Sigmoid colon (tissue), 7 donors: Measurements from ENCODE around the gene IFNL1. TPM values are rescaled to one million over a fixed set of nuclear protein-coding genes. Genes with fewer than 3 reads are reported as not detected.
"Not testable (repeated sequence)": the region's sequence is repeated elsewhere in the genome, so short reads cannot be mapped to it uniquely, and the experiment has no call there.

ENCODE experiments used
- DNase-seq: peaks from one replicate; pipeline ENCODE4 v3.0.0-alpha.2; 2019
- H3K27ac ChIP-seq, 4 donors: fragments of 200-600 bp; sonication (generic); one replicate each; pipeline ENCODE4 v1.5.1; 2016 to 2019; ENCODE audit warnings: mild to moderate bottlenecking in 1 of 4
- H3K27me3 ChIP-seq, 3 donors: fragments of 200-600 bp; sonication (generic); one replicate each; pipeline ENCODE4 v1.5.1; 2019; ENCODE audit warnings: mild to moderate bottlenecking in 1 of 3
- H3K36me3 ChIP-seq, 4 donors: fragments of 200-600 bp; sonication (generic); one replicate each; pipeline ENCODE4 v1.5.1; 2016 to 2019
- H3K4me1 ChIP-seq, 4 donors: fragments of 200-600 bp; sonication (generic); one replicate each; pipeline ENCODE4 v1.5.1; 2017 to 2019
- H3K4me3 ChIP-seq, 4 donors: fragments of 200-600 bp; sonication (generic); one replicate each; pipeline ENCODE4 v1.5.1; 2017 to 2019; ENCODE audit warnings: mild to moderate bottlenecking in 2 of 4, moderate library complexity in 1 of 4
- H3K9me3 ChIP-seq, 4 donors: fragments of 200-600 bp in 3 of 4; sonication (generic) in 3 of 4; one replicate each; pipeline versions ENCODE4 v1.5.1 to v1.6.1; 2013 to 2019
- CTCF ChIP-seq, 4 experiments: fragments of 450-650 bp in 3 of 4; fragments of 200-600 bp in 1 of 4; IDR thresholded peaks; one replicate each; pipeline ENCODE4 v1.5.1; 2016 to 2019; ENCODE audit warnings: antibody characterized with exemption in 4 of 4, mild to moderate bottlenecking in 3 of 4, moderate library complexity in 2 of 4
- EP300 ChIP-seq, 4 donors: sonication (generic); formaldehyde crosslinking; IDR thresholded peaks; one replicate each; pipeline ENCODE4 v1.6.1; 2017; ENCODE audit warnings: antibody characterized with exemption in 4 of 4
- POLR2A ChIP-seq, 2 donors: fragments of 450-650 bp; IDR thresholded peaks; one replicate each; pipeline ENCODE4 v1.6.1; 2016; ENCODE audit warnings: antibody characterized with exemption in 2 of 2, mild to moderate bottlenecking in 2 of 2, moderate library complexity in 2 of 2
- POLR2AphosphoS5 ChIP-seq, 4 donors: sonication (generic); formaldehyde crosslinking; IDR thresholded peaks; one replicate each; pipeline ENCODE4 v1.6.1; 2017; ENCODE audit warnings: antibody characterized with exemption in 4 of 4
- WGBS, 2 donors: extraction: QIAGEN DNeasy Blood & Tissue Kit; methylation state at CpG; one replicate each; pipeline ENCODE4 v1.1.7; 2013; 5-methylcytosine and 5-hydroxymethylcytosine counted together
- intact Hi-C: fragments of 100-400 bp; cut with DNase I; formaldehyde crosslinking; loops from one replicate; pipeline ENCODE4 v1.15.1; 2023
- polyA plus RNA-seq, 3 donors: library from polyadenylated mRNA; stranded (reverse); fragments of 200-250 nt; gene quantifications; one replicate each; pipeline ENCODE4 v1.2.3, GENCODE V29; 2013
- total RNA-seq, 4 donors: library from RNA; depleted of rRNA; stranded (reverse); fragments of >200 nt; gene quantifications; one replicate each; pipeline ENCODE4 v1.1.0, GENCODE V29; 2016
- donor health status: healthy with polysubstance abuse.
- donor health status: Bipolar disorder and iron deficiency.
- donor health status: healthy.

Gene IFNL1
- total and polyA plus RNA-seq, 7 donors, result 0.09 TPM; not detected in 6

GRCh38 chr19:39307046-39307821 lies 11.0 kb downstream of the IFNL1 start:
- Histone ChIP-seq H3K27me3 (peaks cover 27 to 77% (median 54%) of the 10 kb centered on the region in 3 donors), H3K36me3 (no peaks in the 10 kb centered on the region), H3K4me1 (peaks cover 0 to 14% (median 9%) of the 10 kb centered on the region in 4 donors), H3K4me3 (peak overlapping the region in 2 of 4 donors; percentile 16 to 27), H3K27ac (no peak overlapping the region), H3K9me3 (no peaks in the 10 kb centered on the region)
- intact Hi-C loops, result no loop called here
- peak; percentile 42 for DNase-seq
- no peak for TF ChIP-seq POLR2A (IDR thresholded peaks at IDR 0.05)
- no peak for TF ChIP-seq POLR2AphosphoS5 (IDR thresholded peaks at IDR 0.05)
- TF ChIP-seq CTCF (IDR thresholded peaks at IDR 0.05), result no peak
- no peak for TF ChIP-seq EP300 (IDR thresholded peaks at IDR 0.05)
- 15 to 43% methylated on average over 71 of the region's 71 CpGs for WGBS, 2 donors

GRCh38 chr19:39307822-39308530 lies 11.8 kb downstream of the IFNL1 start:
- H3K27ac ChIP-seq, result no peak overlapping the region
- intact Hi-C loops, result no loop called here

GRCh38 chr19:39308531-39309304 lies 12.5 kb downstream of the IFNL1 start:
- peaks cover 27 to 71% (median 53%) of the 10 kb centered on the region in 3 donors for H3K27me3 ChIP-seq
- H3K4me1 ChIP-seq, result peaks cover 0 to 14% (median 9%) of the 10 kb centered on the region in 4 donors
- intact Hi-C loops, result no loop called here
- H3K4me3 ChIP-seq, result no peak overlapping the region
- no peak overlapping the region for H3K27ac ChIP-seq
- 41 to 65% methylated on average over 18 of the region's 18 CpGs for WGBS, 2 donors
- DNase-seq, result peak; percentile 22
- H3K36me3 ChIP-seq, result peaks cover 0 to 1% (median 0%) of the 10 kb centered on the region in 4 donors
- TF ChIP-seq CTCF (IDR thresholded peaks at IDR 0.05) (no peak), EP300 (IDR thresholded peaks at IDR 0.05) (no peak), POLR2A (IDR thresholded peaks at IDR 0.05) (no peak), POLR2AphosphoS5 (IDR thresholded peaks at IDR 0.05) (no peak)
- no peaks in the 10 kb centered on the region for H3K9me3 ChIP-seq

More at GRCh38 chr19:39307822-39308530, 11.8 kb downstream of the IFNL1 start:
- H3K27me3 ChIP-seq, result peaks cover 27 to 79% (median 54%) of the 10 kb centered on the region in 3 donors
- H3K9me3 ChIP-seq, result no peaks in the 10 kb centered on the region
- no peak for TF ChIP-seq CTCF (IDR thresholded peaks at IDR 0.05)
- TF ChIP-seq POLR2A (IDR thresholded peaks at IDR 0.05), result no peak
- TF ChIP-seq POLR2AphosphoS5 (IDR thresholded peaks at IDR 0.05), result no peak
- TF ChIP-seq EP300 (IDR thresholded peaks at IDR 0.05), result no peak
- peak overlapping the region in 2 of 4 donors; percentile 16 to 27 for H3K4me3 ChIP-seq
- H3K36me3 ChIP-seq, result no peaks in the 10 kb centered on the region
- peak; percentile 43 for DNase-seq
- 19 to 46% methylated on average over 82 of the region's 82 CpGs for WGBS, 2 donors
- peaks cover 0 to 14% (median 9%) of the 10 kb centered on the region in 4 donors for H3K4me1 ChIP-seq

GRCh38 chr19:39309305-39309670 lies 13.1 kb downstream of the IFNL1 start:
- H3K36me3 ChIP-seq, H3K4me3 ChIP-seq, H3K9me3 ChIP-seq, H3K27ac ChIP-seq, DNase-seq, intact Hi-C loops: not testable (repeated sequence)
- H3K4me1 ChIP-seq, result peaks cover 0 to 14% (median 9%) of the 10 kb centered on the region in 4 donors
- WGBS, 2 donors, result 86 to 92% methylated on average over 7 of the region's 7 CpGs
- H3K27me3 ChIP-seq, result peaks cover 27 to 66% (median 47%) of the 10 kb centered on the region in 3 donors
